GM12878 (cell line): ENCODE data around the gene COMMD3. TPM values are rescaled to one million over a fixed set of nuclear protein-coding genes. Genes with fewer than 3 reads are reported as not detected.

Source experiments
- ATF7 ChIP-seq: fragments of 450-650 bp; IDR thresholded peaks from 2 replicates; pipeline ENCODE4 v1.6.1; 2016; ENCODE audit warnings: low read depth, mild to moderate bottlenecking
- CBFB ChIP-seq: IDR thresholded peaks from 2 replicates; pipeline ENCODE4 v1.6.1; 2016; ENCODE audit warnings: antibody characterized with exemption, low read depth
- EED ChIP-seq: sonication (generic); IDR thresholded peaks from 2 replicates; pipeline ENCODE4 v1.6.1; 2016; ENCODE audit warnings: antibody characterized with exemption, low read depth
- FOXK2 ChIP-seq: fragments of 450-650 bp; IDR thresholded peaks from 2 replicates; pipeline ENCODE4 v1.6.1; 2017; ENCODE audit warnings: mild to moderate bottlenecking, moderate library complexity
- JUND ChIP-seq: IDR thresholded peaks from 2 replicates; pipeline ENCODE4 v1.6.1; 2012; ENCODE audit warnings: low read depth, mild to moderate bottlenecking, low read length, improper control_type of control experiment, moderate library complexity
- NBN ChIP-seq: fragments of 450-650 bp; IDR thresholded peaks from 2 replicates; pipeline ENCODE4 v1.6.1; 2016
- NKRF ChIP-seq: fragments of 450-650 bp; conservative IDR thresholded peaks from 2 replicates; pipeline ENCODE4 v1.6.1; 2017; ENCODE audit warnings: mild to moderate bottlenecking, moderate library complexity
- POU2F2 ChIP-seq: IDR thresholded peaks from 3 replicates; pipeline ENCODE4 v1.6.1; 2011; ENCODE audit warnings: low read depth, mild to moderate bottlenecking, low read length, borderline replicate concordance
- RCOR1 ChIP-seq: conservative IDR thresholded peaks from 2 replicates; pipeline ENCODE4 v1.6.1; 2012; ENCODE audit warnings: low read depth, low read length, improper control_type of control experiment
- ZBED1 ChIP-seq: IDR thresholded peaks from 2 replicates; pipeline ENCODE4 v1.6.1; 2016; ENCODE audit warnings: borderline replicate concordance
- ZNF24 ChIP-seq: fragments of 450-650 bp; IDR thresholded peaks from 2 replicates; pipeline ENCODE4 v1.6.1; 2017; ENCODE audit warnings: antibody characterized with exemption, mild to moderate bottlenecking
- ZNF592 ChIP-seq: fragments of 450-650 bp; IDR thresholded peaks from 2 replicates; pipeline ENCODE4 v1.6.1; 2017; ENCODE audit warnings: mild to moderate bottlenecking, moderate library complexity
- ZNF622 ChIP-seq: fragments of 450-650 bp; IDR thresholded peaks from 2 replicates; pipeline ENCODE4 v1.6.1; 2017; ENCODE audit warnings: mild to moderate bottlenecking, inconsistent platforms
- ZZZ3 ChIP-seq: IDR thresholded peaks from 2 replicates; pipeline ENCODE4 v1.6.1; 2011; ENCODE audit warnings: low read depth; ENCODE audit not compliant: control insufficient read depth, insufficient read length
- polyA plus RNA-seq, 11 experiments: library from polyadenylated mRNA; depleted of rRNA in 4 of 11; unstranded in 6 of 11; stranded (reverse) in 5 of 11; fragments of >200 nt; fragmentation: Nextera tagmentation in 4 of 11; fragmentation: Illumina TruSeq in 1 of 11; extraction: Ambion mirVana in 4 of 11; extraction: Trizol in 1 of 11; gene quantifications; 1 replicate in 1 of 11; 2 replicates in 10 of 11; pipeline versions ENCODE4 v1.2.1 to v1.2.3, GENCODE V29; 2011 to 2016; ENCODE audit warnings: inconsistent platforms in 2 of 11, missing spikeins in 2 of 11, low read depth in 1 of 11
- total RNA-seq, 4 experiments: library from RNA; depleted of rRNA in 3 of 4; stranded (reverse); fragments of >200 nt in 3 of 4; fragmentation: Illumina TruSeq in 1 of 4; extraction: Trizol in 1 of 4; gene quantifications; 2 replicates each; pipeline versions ENCODE4 v1.2.1 to v1.2.3, GENCODE V29; 2013 to 2021
- TF ChIP-seq, protein P1 (sequence below): fragments of 450-650 bp; formaldehyde crosslinking; IDR thresholded peaks from 2 replicates; pipeline ENCODE4 v1.4.0; 2022; ENCODE audit warnings: mild to moderate bottlenecking, moderate library complexity
- TF ChIP-seq, protein P2 (sequence below): fragments of 450-650 bp; IDR thresholded peaks from 2 replicates; pipeline ENCODE4 v1.6.1; 2017; ENCODE audit warnings: mild to moderate bottlenecking, moderate library complexity

Gene COMMD3
- total and polyA plus RNA-seq, 10 of the 15 experiments (the other 5 are each of a cell fraction or from before 2014, with no cell fraction given), result 64.5 to 248 (median 84.4) TPM

GRCh38 chr10:22321156-22321923, 5.2 kb downstream of the COMMD3 start (continued):
- TF ChIP-seq, protein P1, sequence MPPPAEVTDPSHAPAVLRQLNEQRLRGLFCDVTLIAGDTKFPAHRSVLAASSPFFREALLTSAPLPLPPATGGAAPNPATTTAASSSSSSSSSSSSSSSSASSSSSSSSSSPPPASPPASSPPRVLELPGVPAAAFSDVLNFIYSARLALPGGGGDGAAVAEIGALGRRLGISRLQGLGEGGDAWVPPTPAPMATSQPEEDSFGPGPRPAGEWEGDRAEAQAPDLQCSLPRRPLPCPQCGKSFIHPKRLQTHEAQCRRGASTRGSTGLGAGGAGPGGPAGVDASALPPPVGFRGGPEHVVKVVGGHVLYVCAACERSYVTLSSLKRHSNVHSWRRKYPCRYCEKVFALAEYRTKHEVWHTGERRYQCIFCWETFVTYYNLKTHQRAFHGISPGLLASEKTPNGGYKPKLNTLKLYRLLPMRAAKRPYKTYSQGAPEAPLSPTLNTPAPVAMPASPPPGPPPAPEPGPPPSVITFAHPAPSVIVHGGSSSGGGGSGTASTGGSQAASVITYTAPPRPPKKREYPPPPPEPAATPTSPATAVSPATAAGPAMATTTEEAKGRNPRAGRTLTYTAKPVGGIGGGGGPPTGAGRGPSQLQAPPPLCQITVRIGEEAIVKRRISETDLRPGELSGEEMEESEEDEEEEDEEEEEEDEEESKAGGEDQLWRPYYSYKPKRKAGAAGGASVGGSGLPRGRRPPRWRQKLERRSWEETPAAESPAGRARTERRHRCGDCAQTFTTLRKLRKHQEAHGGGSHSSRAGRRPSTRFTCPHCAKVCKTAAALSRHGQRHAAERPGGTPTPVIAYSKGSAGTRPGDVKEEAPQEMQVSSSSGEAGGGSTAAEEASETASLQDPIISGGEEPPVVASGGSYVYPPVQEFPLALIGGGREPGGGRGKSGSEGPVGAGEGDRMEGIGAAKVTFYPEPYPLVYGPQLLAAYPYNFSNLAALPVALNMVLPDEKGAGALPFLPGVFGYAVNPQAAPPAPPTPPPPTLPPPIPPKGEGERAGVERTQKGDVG (CRISPR knock-in tag), result no peak
- no peak for TF ChIP-seq ZZZ3
- TF ChIP-seq FOXK2, result no peak
- TF ChIP-seq ZNF622, result no peak
- TF ChIP-seq CBFB, result no peak
- TF ChIP-seq, protein P2, sequence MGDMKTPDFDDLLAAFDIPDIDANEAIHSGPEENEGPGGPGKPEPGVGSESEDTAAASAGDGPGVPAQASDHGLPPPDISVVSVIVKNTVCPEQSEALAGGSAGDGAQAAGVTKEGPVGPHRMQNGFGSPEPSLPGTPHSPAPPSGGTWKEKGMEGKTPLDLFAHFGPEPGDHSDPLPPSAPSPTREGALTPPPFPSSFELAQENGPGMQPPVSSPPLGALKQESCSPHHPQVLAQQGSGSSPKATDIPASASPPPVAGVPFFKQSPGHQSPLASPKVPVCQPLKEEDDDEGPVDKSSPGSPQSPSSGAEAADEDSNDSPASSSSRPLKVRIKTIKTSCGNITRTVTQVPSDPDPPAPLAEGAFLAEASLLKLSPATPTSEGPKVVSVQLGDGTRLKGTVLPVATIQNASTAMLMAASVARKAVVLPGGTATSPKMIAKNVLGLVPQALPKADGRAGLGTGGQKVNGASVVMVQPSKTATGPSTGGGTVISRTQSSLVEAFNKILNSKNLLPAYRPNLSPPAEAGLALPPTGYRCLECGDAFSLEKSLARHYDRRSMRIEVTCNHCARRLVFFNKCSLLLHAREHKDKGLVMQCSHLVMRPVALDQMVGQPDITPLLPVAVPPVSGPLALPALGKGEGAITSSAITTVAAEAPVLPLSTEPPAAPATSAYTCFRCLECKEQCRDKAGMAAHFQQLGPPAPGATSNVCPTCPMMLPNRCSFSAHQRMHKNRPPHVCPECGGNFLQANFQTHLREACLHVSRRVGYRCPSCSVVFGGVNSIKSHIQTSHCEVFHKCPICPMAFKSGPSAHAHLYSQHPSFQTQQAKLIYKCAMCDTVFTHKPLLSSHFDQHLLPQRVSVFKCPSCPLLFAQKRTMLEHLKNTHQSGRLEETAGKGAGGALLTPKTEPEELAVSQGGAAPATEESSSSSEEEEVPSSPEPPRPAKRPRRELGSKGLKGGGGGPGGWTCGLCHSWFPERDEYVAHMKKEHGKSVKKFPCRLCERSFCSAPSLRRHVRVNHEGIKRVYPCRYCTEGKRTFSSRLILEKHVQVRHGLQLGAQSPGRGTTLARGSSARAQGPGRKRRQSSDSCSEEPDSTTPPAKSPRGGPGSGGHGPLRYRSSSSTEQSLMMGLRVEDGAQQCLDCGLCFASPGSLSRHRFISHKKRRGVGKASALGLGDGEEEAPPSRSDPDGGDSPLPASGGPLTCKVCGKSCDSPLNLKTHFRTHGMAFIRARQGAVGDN, result 0 out of 2 replicates have a peak, but pooled peaks have one; percentile 35
- TF ChIP-seq ZBED1, result no peak
- TF ChIP-seq JUND, result no peak
- peak; percentile 46; the same call in 1 of the 3 replicates for TF ChIP-seq POU2F2
- TF ChIP-seq EED, result no peak
- no peak for TF ChIP-seq NBN
- TF ChIP-seq NKRF, result no peak; the same call in 1 of the 2 replicates
- TF ChIP-seq ZNF24, result no peak
- no peak for TF ChIP-seq ATF7
- no peak for TF ChIP-seq ZNF592
- TF ChIP-seq RCOR1, result no peak
